ENCODE measurements around the gene VPS33A. TPM values are rescaled to one million over a fixed set of nuclear protein-coding genes. Genes with fewer than 3 reads are reported as not detected.
A peak's percentile ranks its signal among the peaks of the same experiment; 100 is the strongest.

The VPS33A gene
- total and polyA plus RNA-seq, 2 of the 13 experiments (the other 11 are each of a cell fraction or from before 2014, with no cell fraction given): 11.0 to 43.6 TPM

- TF ChIP-seq ARID3A (IDR thresholded peaks at IDR 0.05; ENCODE audit: low read depth, low read length) (no peak), PAF1 (CRISPR knock-in tag; IDR thresholded peaks at IDR 0.05) (peak; percentile 84; the same call in 1 of the 2 replicates), CBFB (CRISPR knock-in tag; IDR thresholded peaks at IDR 0.05) (no peak), POLR2A (IDR thresholded peaks at IDR 0.05; ENCODE audit: insufficient read depth in 1 of 2, low read depth in 2 of 2, low read length in 2 of 2) (peak in 1 of 2 experiments; percentile 47; a peak in 1 of 4 replicates), NFYC (CRISPR knock-in tag; IDR thresholded peaks at IDR 0.05) (no peak), ZBTB38 (CRISPR knock-in tag; IDR thresholded peaks at IDR 0.05) (0 out of 2 replicates have a peak, but pooled peaks have one; percentile 39), POGK (CRISPR knock-in tag; conservative IDR thresholded peaks at IDR 0.05) (no peak), MTF2 (CRISPR knock-in tag; IDR thresholded peaks at IDR 0.05; ENCODE audit: borderline replicate concordance) (no peak)
Observed at GRCh38 chr12:122206111-122206881, 60.0 kb downstream of the VPS33A start (continued).

All from HepG2 (cell line).